ENCODE data around the gene BOLA2. TPM values are rescaled to one million over a fixed set of nuclear protein-coding genes. Genes with fewer than 3 reads are reported as not detected.
"Not testable (repeated sequence)": the region's sequence is repeated elsewhere in the genome, so short reads cannot be mapped to it uniquely, and the experiment has no call there.

Gene BOLA2
- total RNA-seq, 1 experiment from 2014 or later = 12.7 TPM

GRCh38 chr16:29472065-29472464 lies 17.9 kb upstream of the BOLA2 start:
- not testable (repeated sequence) for H3K27me3 Mint-ChIP-seq (ENCODE audit: low read depth); H3K27ac ChIP-seq (ENCODE audit: insufficient read length, low read depth, low read length); H3K4me1 ChIP-seq (ENCODE audit: insufficient read depth, low read length); H3K18ac ChIP-seq (ENCODE audit: insufficient read length, low read depth, low read length); H3K79me1 ChIP-seq (ENCODE audit: insufficient read depth, low read depth, low read length, poor library complexity, severe bottlenecking); H2AFZ ChIP-seq (ENCODE audit: low read length); H4K5ac ChIP-seq (ENCODE audit: insufficient read length, low read depth, low read length); H4K91ac ChIP-seq (ENCODE audit: insufficient read length, low read depth, low read length); H3K56ac ChIP-seq (ENCODE audit: insufficient read length, low read depth, low read length); H3K4ac ChIP-seq (ENCODE audit: low read depth, low read length); H2AK5ac ChIP-seq (ENCODE audit: insufficient read length, low read length); H3K14ac ChIP-seq (ENCODE audit: insufficient read depth, low read length); H2BK12ac ChIP-seq (ENCODE audit: insufficient read length, low read depth, low read length); DNase-seq; H3K23me2 ChIP-seq (ENCODE audit: insufficient read length, low read depth, low read length, poor library complexity, severe bottlenecking); H2BK120ac ChIP-seq (ENCODE audit: low read depth, low read length, poor library complexity, severe bottlenecking); H3K9ac ChIP-seq (ENCODE audit: extremely low read depth, insufficient read length, low read length); H2BK15ac ChIP-seq (ENCODE audit: low read depth, low read length); H4K8ac ChIP-seq (replicated peaks; ENCODE audit: insufficient read length, low read depth, low read length); H3K4me3 Mint-ChIP-seq; H4K20me1 ChIP-seq (ENCODE audit: control insufficient read depth, insufficient read depth, insufficient read length); H3K4me1 Mint-ChIP-seq; H3K4me2 ChIP-seq (ENCODE audit: insufficient read depth, insufficient read length, low read length); H3K79me2 ChIP-seq (ENCODE audit: insufficient read depth, low read length); H3K27me3 ChIP-seq (ENCODE audit: insufficient read depth, low read length); H2BK20ac ChIP-seq (ENCODE audit: low read depth, low read length, poor library complexity, severe bottlenecking); H3K23ac ChIP-seq (ENCODE audit: insufficient read length, low read depth, low read length); H3K27ac Mint-ChIP-seq; H3K9me3 Mint-ChIP-seq; H2BK5ac ChIP-seq (ENCODE audit: insufficient read length, low read length); H3K9me3 ChIP-seq (ENCODE audit: control insufficient read depth, low read depth, low read length); H3T11ph ChIP-seq (ENCODE audit: low read length); H3K36me3 Mint-ChIP-seq (ENCODE audit: insufficient read depth in 1 of 3, low read depth in 3 of 3)
- WGBS (ENCODE audit: extremely low coverage, insufficient read length, low lambda C conversion rate) = no CpG with 5 or more reads among the region's 4 CpGs

- not testable (repeated sequence) for H2AK5ac ChIP-seq (ENCODE audit: insufficient read length, low read length); H3K9ac ChIP-seq (ENCODE audit: extremely low read depth, insufficient read length, low read length); H2BK15ac ChIP-seq (ENCODE audit: low read depth, low read length); H3K4me1 ChIP-seq (ENCODE audit: insufficient read depth, low read length); H4K5ac ChIP-seq (ENCODE audit: insufficient read length, low read depth, low read length); H3K27me3 ChIP-seq (ENCODE audit: insufficient read depth, low read length); H3K4ac ChIP-seq (ENCODE audit: low read depth, low read length); H3K27me3 Mint-ChIP-seq (ENCODE audit: low read depth); H3T11ph ChIP-seq (ENCODE audit: low read length); H2AFZ ChIP-seq (ENCODE audit: low read length); H3K79me1 ChIP-seq (ENCODE audit: insufficient read depth, low read depth, low read length, poor library complexity, severe bottlenecking); H3K4me2 ChIP-seq (ENCODE audit: insufficient read depth, insufficient read length, low read length); H3K56ac ChIP-seq (ENCODE audit: insufficient read length, low read depth, low read length); H3K36me3 Mint-ChIP-seq (ENCODE audit: insufficient read depth in 1 of 3, low read depth in 3 of 3); H4K91ac ChIP-seq (ENCODE audit: insufficient read length, low read depth, low read length); H3K9me3 Mint-ChIP-seq; H3K79me2 ChIP-seq (ENCODE audit: insufficient read depth, low read length); H2BK5ac ChIP-seq (ENCODE audit: insufficient read length, low read length); H3K9me3 ChIP-seq (ENCODE audit: control insufficient read depth, low read depth, low read length); H3K4me1 Mint-ChIP-seq; H2BK120ac ChIP-seq (ENCODE audit: low read depth, low read length, poor library complexity, severe bottlenecking); H3K27ac Mint-ChIP-seq; H3K23ac ChIP-seq (ENCODE audit: insufficient read length, low read depth, low read length); H3K27ac ChIP-seq (ENCODE audit: insufficient read length, low read depth, low read length); H3K4me3 Mint-ChIP-seq; H2BK12ac ChIP-seq (ENCODE audit: insufficient read length, low read depth, low read length); H3K14ac ChIP-seq (ENCODE audit: insufficient read depth, low read length); H3K18ac ChIP-seq (ENCODE audit: insufficient read length, low read depth, low read length); DNase-seq; H3K23me2 ChIP-seq (ENCODE audit: insufficient read length, low read depth, low read length, poor library complexity, severe bottlenecking); H4K20me1 ChIP-seq (ENCODE audit: control insufficient read depth, insufficient read depth, insufficient read length); H4K8ac ChIP-seq (replicated peaks; ENCODE audit: insufficient read length, low read depth, low read length); H2BK20ac ChIP-seq (ENCODE audit: low read depth, low read length, poor library complexity, severe bottlenecking)
- no CpG with 5 or more reads among the region's 6 CpGs for WGBS (ENCODE audit: extremely low coverage, insufficient read length, low lambda C conversion rate)
Measured at GRCh38 chr16:29469660-29470059, 15.5 kb upstream of the BOLA2 start.
